Measurements from ENCODE around the gene ZNF700.

DNA sequence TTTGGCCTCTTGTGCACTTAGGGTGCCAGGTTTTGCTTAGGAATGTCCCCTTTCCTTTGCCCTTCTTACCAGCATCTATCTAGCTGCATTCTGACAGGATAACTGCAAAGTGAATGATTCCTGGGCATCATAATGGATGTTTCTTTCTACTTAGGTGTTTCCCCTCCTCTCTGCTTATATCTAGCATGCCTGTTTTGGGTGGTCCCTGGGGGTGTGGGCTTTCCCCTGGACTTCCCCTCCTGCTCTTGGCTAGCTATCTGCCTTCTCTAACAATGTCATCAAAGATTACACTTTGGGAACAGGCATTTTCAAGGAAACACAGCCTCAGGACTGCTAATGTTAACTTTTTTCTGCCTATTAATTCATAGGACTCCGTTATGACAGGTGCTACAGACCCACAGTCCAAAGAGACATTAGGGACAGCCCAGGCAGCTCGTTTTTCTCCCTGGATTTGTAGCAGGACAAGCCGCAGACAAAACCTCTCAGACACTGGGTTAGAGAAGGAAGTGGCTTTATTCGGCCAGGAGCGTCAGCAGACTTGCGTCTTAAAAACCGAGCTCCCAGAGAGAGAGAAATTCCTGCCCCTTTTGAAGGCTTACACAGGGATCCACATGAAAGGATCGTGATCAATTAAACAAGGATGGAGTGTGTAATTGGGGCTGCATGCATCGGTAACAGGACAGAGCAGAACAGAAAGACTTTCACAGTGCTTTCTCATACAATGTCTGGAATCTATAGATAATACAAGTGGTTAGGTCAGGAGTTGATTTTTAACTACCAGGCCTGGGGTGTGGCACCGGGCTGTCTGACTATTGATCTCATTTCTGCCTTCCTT lies 17.3 kb downstream of the ZNF700 start:
- TF ChIP-seq, protein P1, sequence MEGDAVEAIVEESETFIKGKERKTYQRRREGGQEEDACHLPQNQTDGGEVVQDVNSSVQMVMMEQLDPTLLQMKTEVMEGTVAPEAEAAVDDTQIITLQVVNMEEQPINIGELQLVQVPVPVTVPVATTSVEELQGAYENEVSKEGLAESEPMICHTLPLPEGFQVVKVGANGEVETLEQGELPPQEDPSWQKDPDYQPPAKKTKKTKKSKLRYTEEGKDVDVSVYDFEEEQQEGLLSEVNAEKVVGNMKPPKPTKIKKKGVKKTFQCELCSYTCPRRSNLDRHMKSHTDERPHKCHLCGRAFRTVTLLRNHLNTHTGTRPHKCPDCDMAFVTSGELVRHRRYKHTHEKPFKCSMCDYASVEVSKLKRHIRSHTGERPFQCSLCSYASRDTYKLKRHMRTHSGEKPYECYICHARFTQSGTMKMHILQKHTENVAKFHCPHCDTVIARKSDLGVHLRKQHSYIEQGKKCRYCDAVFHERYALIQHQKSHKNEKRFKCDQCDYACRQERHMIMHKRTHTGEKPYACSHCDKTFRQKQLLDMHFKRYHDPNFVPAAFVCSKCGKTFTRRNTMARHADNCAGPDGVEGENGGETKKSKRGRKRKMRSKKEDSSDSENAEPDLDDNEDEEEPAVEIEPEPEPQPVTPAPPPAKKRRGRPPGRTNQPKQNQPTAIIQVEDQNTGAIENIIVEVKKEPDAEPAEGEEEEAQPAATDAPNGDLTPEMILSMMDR (IDR thresholded peaks at IDR 0.05), result no peak
- no peak for TF ChIP-seq POLR2A (IDR thresholded peaks at IDR 0.05)
